HK-2 (cell line): ENCODE measurements around the gene SUOX.
"Not testable (repeated sequence)": the region's sequence is repeated elsewhere in the genome, so short reads cannot be mapped to it uniquely, and the experiment has no call there.

ENCODE experiments used
- DNase-seq: peaks from one replicate; pipeline ENCODE4 v3.0.0-alpha.2; 2018; ENCODE audit not compliant: unreplicated experiment

The SUOX gene

DNA sequence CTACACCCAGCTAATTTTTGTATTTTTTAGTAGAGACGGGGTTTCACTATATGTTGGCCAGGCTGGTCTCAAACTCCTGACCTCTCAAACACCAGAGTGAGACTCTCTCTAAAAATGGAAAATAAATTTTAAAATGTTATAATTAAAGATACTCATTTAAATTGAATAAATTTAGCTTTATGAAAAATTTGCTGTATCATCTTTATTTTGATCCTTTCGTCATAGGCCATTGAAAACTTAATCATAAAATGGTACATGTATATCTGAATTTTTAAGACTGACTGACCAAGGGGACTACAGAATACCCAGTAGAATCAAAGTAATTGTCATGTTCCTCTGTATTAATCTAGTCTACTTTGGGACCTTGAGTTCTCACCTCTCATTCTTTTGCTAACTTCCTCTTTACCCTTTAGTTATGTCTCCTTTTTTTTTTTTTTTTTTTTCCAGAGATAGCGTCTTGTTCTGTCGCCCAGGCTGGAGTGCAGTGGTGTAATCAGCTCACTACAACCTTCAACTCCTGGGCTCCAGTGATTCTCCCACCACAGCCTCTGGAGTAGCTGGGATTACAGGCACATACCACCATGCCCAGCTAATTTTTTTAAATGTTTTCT is 13.7 kb upstream of the SUOX start:
- no peak for DNase-seq

DNA sequence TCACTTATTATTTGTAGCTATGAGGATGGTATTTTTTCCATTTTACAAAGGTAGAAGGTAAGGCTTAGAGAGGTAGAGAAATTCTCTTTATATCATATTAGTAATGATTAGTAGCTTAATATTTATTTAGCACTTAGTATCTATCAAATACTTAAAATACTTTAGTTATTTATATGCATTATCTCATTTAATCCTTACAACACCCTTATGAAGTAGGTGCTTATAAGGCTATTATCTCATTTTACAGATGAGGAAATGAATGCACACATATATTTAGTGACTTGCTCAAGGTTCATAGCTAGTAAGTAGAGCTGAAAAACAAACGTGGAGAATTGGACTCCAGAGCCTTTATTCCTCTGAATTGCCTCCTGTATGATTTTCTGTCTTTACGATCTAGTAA is 12.2 kb upstream of the SUOX start:
- DNase-seq, result no peak

- DNase-seq, result no peak
Measured at GRCh38 chr12:55985341-55985740, 11.7 kb upstream of the SUOX start.

DNA sequence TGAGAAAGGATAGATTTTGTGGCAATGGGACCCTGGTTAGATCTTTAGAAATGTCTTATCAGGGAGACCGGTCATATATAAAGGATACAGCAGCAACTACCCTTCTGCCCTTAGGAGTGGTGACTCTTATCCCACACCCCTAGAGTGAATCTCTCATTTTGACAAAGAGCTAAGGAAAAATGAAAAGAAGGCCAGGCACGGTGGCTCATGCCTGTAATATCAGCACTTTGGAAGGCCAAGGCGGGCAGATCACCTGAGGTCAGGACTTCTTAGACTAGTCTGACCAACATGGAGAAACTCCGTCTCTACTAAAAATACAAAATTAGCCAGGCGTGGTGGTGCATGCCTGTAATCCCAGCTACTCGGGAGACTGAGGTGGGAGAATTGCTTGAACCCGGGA is 11.1 kb upstream of the SUOX start:
- not testable (repeated sequence) for DNase-seq

DNA sequence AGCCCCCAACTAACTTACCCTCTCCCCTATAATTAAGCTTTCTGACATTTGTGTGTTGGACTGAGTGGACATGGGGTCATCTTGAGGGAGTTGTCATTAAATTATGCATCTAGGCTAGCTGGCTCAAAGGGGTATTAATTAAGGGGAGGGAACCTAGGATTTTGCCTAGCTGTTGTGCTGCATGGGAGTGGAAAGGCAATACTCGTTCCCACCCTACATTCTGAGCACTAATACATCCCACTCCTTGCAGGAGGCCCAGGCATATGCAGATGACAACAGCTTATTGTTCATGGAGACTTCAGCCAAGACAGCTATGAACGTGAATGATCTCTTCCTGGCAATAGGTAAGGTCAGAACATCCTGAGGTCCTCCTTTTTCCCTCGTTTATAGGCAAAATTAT is 6.0 kb upstream of the SUOX start:
- DNase-seq, result no peak

GRCh38 chr12:55993230-55993853 is 3.7 kb upstream of the SUOX start:
- DNase-seq, result no peak

GRCh38 chr12:55995366-55995765 is 1.7 kb upstream of the SUOX start:
- DNase-seq, result no peak

DNA sequence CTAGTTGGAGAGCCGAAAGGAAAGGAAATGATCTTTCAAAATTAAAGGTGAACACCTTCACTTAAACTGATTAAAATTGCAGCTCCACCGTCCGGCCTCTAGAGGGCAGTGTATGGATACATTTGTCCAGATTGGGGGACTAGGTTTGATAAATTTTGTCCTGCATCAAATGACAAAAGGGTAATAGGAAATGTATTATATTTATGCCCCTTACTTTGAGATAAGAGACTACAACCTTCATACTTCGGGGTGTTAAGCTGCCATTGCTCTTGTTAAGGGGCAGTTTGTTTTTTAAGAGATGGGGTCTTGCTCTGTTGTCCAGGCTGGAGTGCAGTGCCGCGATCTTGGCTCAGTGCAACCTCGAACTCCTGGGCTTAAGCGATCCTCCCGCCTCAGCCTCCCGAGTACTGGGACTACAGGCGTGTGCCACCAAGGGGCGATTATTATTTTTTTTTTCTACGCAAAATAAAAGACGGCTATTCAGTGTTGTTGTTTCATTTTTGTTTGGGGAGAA is 818 bp upstream of the SUOX start:
- peak; percentile 51 for DNase-seq

DNA sequence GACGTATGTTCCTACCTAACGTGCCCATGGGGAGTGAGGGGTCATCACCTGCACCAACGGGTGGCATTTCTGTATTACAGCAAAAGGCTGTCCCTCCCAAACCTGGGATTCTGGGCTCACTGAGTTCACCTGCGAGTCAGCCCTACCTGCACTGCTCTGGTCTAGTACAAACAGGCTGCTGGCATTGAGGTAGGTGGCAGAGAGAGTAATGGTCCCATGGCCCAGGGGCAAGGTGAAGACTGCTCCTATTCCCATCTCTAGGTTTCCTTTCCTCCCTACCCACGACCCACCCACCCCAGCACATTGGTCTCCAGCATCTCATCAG is 421 bp downstream of the SUOX start:
- no peak for DNase-seq

GRCh38 chr12:55999522-55999921 is 2.4 kb downstream of the SUOX start:
- DNase-seq, result not testable (repeated sequence)

GRCh38 chr12:55999999-56000540 is 3.0 kb downstream of the SUOX start:
- DNase-seq, result not testable (repeated sequence)

- DNase-seq, result no peak
Measured at GRCh38 chr12:56001487-56002100, 4.5 kb downstream of the SUOX start.

DNA sequence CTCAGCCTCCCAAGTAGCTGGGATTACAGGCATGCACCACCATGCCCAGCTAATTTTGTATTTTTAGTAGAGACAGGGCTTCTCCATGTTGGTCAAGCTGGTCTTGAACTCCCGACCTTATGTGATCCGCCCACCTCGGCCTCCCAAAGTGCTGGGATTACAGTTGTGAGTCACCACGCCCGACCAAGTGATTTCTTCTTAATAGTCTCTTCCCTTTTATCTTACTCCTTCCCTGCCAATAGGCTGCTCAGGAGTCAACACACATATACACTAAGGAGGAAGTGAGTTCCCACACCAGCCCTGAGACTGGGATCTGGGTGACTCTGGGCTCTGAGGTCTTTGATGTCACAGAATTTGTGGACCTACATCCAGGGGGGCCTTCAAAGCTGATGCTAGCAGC is 6.3 kb downstream of the SUOX start:
- not testable (repeated sequence) for DNase-seq

GRCh38 chr12:56004211-56004610 is 7.1 kb downstream of the SUOX start:
- no peak for DNase-seq

DNA sequence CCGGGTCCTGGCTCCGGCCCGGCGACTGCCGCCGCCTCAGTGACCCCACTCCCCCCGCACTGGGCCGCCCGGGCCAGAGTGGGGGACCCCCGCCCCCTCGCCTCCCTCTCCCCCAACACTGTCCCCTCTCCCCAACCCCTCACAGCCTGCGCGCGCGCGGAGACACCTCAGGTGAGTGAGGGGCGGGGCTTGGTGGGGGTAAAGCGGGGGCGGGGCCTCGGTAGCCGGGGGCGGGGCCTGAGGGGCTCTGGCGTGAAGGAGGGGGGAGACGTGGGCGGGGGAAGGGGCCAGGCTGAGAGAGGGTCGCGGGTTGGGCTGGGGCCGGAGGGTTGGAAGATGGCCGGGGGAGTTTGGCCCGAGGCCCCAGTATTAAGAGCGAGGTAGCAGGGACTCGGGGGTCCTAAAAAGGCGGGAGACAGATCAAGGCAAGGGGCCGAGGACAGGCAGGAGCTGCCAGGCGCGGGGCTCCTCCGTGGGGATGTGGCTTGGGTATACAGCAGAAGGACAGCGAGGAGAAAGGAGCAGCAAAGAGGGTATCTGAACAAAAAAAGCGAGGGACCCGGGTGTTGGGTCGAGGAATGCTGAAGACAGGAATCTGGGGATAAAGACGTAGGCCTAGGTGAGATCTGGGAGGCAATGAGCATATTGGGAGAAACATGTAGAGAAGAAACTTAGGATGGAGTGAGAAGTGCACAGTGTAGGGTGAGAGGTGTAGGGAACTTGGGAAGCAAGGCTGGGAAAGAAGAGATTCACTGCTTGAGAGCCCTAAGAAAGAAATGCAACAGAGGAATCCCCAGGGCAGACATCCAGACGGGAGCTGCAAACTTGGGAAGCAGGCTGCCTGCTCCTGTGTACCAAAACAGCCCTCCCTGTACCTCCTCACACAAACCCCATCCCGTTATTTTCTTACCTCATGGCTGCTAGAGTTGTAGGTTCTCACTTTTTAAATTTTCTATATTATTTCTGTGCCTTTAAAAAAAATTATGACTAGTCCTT is 10.8 kb downstream of the SUOX start:
- DNase-seq, result peak; percentile 46

- no peak for DNase-seq
Measured at GRCh38 chr12:56010111-56010570, 13.1 kb downstream of the SUOX start.

- DNase-seq, result no peak
Measured at GRCh38 chr12:56011509-56012090, 14.5 kb downstream of the SUOX start.

GRCh38 chr12:56013482-56013881 is 16.4 kb downstream of the SUOX start:
- DNase-seq, result no peak

- DNase-seq, result no peak
Measured at GRCh38 chr12:56014205-56014604, 17.1 kb downstream of the SUOX start.

GRCh38 chr12:56017181-56017580 is 20.1 kb downstream of the SUOX start:
- DNase-seq, result no peak

DNA sequence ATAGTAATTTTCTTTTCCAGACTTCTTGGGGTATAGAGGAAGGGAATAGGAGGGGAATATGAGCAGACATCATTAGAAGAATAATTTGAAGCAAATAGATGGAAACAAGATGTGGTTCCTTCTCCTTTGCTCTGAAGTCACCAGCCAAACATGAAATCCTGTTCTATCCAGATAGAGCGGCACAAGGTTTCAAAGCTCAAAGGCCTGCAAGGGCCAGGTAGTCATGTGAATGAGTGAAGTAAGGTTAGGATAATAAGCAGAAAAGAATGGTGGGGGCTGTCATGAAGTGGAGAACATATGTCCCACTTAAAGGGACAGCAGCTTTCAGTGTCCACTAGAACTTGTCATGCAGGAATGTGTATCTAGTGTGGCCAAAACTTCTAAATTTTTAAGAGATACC is 21.3 kb downstream of the SUOX start:
- DNase-seq, result no peak
